Measurements from ENCODE around the gene PCDH20. TPM values are rescaled to one million over a fixed set of nuclear protein-coding genes. Genes with fewer than 3 reads are reported as not detected.

Gene PCDH20
- total RNA-seq = 5.0 TPM

DNA sequence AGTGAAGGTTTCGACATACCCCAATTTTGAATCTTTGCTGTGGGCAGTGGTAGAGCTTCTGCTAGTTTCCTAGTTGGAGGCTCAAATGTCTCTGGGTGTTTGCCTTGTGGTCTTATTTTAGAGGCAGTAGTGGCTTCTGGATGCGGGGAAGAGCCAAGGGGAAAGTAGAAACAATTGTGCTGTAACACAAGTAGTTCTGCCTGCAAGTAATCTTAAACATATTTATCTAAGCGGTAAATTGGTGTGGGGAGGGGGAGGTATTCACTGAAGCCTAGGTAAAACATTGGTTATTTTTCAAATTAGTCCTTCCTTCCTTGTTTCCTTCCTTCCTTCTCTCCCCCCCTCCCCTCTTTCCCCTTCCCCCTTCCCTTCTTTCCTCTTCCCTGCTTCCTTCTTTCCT, at the start of gene PCDH20:
PCDH20 (minus strand) TSS at position 101 of the 400 bp plus-strand sequence. CDS start 691 bp downstream, outside the sequence.

